Fibroblast of the aortic adventitia (primary cell): ENCODE data around the gene TCAP. TPM values are rescaled to one million over a fixed set of nuclear protein-coding genes. Genes with fewer than 3 reads are reported as not detected.
A peak's percentile ranks its signal among the peaks of the same experiment; 100 is the strongest.

Experiments
- DNase-seq: peaks from one replicate; pipeline ENCODE4 v3.0.0-alpha.2; 2010; ENCODE audit warnings: low read depth
- H3K4me3 ChIP-seq: 2 replicates; pipeline ENCODE4 v1.5.1; 2011; ENCODE audit warnings: low read depth, mild to moderate bottlenecking, control low read depth, low read length, moderate library complexity
- total RNA-seq: library from RNA; depleted of rRNA; stranded (reverse); fragments of >200 nt; gene quantifications from 2 replicates; pipeline ENCODE4 v1.2.3, GENCODE V29; 2012; ENCODE audit warnings: low replicate concordance
- TF ChIP-seq, protein P1 (sequence below): IDR thresholded peaks from 2 replicates; pipeline ENCODE4 v1.5.1; 2011; ENCODE audit warnings: mild to moderate bottlenecking, low read length, control low read depth, inconsistent platforms; ENCODE audit not compliant: insufficient read depth

Gene TCAP
- total RNA-seq, 1 donor, result 0.36 TPM

DNA sequence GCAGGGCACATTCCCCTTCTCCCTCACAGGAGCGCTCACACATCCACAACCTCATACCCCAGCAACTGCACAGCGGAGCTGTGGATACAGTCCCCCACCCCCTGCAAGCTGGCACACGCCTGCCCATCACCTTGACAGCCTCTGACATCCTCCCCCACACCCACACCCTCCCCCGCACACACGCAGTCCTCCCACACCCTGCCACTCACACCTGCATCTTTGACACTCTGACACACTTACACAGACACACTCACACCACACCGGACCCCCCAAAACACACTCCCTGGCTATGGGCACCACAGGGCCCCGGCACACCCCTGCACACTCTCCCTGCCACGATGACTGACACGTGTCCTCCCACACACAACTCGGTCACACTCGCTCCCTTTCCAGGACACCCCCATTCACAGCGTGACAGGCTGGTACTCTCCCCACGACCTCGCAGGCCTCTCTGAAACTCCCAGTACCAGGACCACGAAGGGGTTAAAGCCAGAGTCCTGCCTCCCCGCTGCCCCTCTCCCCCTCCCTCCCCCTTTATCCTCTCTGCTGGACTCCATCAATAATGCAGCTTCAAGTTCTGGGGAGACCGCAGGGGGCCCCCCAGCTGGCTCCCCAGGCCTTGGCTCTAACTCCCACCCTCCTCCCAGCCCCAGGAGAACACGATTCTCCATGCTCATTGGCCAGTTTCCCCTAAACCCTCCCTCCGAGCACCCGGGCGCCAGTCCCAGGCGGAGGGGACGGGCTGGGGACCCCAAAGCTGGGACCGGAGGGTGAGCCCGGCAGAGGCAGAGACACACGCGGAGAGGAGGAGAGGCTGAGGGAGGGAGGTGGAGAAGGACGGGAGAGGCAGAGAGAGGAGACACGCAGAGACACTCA is 38.7 kb upstream of the TCAP start, which contains the start of gene PPP1R1B:
TSS of gene PPP1R1B (plus strand) at position 782 of the 876 bp plus-strand sequence. CDS start 441 bp downstream, outside the sequence.
- peak within 1 kb of the TSS; percentile 49 for H3K4me3 ChIP-seq
- TF ChIP-seq, protein P1, sequence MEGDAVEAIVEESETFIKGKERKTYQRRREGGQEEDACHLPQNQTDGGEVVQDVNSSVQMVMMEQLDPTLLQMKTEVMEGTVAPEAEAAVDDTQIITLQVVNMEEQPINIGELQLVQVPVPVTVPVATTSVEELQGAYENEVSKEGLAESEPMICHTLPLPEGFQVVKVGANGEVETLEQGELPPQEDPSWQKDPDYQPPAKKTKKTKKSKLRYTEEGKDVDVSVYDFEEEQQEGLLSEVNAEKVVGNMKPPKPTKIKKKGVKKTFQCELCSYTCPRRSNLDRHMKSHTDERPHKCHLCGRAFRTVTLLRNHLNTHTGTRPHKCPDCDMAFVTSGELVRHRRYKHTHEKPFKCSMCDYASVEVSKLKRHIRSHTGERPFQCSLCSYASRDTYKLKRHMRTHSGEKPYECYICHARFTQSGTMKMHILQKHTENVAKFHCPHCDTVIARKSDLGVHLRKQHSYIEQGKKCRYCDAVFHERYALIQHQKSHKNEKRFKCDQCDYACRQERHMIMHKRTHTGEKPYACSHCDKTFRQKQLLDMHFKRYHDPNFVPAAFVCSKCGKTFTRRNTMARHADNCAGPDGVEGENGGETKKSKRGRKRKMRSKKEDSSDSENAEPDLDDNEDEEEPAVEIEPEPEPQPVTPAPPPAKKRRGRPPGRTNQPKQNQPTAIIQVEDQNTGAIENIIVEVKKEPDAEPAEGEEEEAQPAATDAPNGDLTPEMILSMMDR, result no peak
- no peak for DNase-seq

DNA sequence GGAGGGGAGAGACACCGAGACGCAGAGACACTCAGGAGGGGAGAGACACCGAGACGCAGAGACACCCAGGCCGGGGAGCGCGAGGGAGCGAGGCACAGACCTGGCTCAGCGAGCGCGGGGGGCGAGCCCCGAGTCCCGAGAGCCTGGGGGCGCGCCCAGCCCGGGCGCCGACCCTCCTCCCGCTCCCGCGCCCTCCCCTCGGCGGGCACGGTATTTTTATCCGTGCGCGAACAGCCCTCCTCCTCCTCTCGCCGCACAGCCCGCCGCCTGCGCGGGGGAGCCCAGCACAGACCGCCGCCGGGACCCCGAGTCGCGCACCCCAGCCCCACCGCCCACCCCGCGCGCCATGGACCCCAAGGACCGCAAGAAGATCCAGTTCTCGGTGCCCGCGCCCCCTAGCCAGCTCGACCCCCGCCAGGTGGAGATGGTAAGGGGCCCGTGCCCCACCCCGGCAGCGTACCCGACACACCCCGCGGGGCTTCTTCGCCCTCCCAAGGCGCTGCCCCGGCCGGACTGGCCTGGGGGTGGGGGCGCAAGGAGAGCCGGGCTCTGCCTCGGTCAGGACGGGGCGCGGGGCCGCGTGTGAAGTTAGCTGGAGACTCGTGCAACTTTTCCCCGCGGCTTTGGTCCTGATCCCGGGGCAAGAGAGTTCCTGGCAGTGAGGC is 38.0 kb upstream of the TCAP start:
- no peak for DNase-seq
- TF ChIP-seq, protein P1, result no peak
- peak overlapping the region; percentile 49 for H3K4me3 ChIP-seq

DNA sequence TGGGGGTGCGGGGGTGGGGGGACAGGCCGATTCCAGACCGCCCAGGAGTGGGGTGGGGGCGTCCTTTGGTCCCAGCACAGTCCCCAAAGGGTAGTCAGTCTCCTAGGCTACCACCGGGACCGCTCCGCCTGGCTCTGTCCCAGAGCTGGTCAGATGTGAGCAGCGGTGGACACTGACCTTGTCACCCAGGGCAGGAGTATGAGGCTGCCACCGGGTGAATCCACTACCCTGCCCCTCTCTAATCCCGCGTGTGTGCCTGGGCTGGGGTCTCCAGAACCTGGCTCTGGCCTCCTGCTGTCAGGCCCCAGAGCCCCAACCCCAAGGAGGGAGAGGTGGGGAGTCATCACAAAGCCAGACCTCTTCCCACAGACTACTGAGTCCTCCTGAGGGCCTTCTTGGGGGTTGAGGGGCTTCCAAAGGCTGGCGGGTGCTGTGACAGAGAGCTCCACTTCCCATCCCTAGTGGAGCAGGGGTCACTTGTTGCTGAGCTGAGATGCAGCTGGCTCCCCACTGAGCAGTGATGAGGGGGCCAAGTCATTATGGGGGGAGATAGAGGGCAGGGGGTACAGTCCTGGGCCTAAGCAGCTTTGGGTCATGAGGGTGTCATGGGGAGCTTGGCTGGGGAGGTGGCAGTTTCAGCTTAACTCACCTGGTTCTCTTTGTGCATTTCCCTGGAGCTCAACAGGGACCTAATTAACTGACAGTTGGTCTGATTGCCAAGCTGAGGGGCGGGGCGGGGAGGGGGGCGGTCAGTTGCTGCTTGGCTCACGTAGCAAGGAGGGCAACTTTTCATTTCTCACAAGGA is 37.2 kb upstream of the TCAP start:
- DNase-seq, result no peak
- TF ChIP-seq, protein P1, result no peak
- no peak overlapping the region for H3K4me3 ChIP-seq

DNA sequence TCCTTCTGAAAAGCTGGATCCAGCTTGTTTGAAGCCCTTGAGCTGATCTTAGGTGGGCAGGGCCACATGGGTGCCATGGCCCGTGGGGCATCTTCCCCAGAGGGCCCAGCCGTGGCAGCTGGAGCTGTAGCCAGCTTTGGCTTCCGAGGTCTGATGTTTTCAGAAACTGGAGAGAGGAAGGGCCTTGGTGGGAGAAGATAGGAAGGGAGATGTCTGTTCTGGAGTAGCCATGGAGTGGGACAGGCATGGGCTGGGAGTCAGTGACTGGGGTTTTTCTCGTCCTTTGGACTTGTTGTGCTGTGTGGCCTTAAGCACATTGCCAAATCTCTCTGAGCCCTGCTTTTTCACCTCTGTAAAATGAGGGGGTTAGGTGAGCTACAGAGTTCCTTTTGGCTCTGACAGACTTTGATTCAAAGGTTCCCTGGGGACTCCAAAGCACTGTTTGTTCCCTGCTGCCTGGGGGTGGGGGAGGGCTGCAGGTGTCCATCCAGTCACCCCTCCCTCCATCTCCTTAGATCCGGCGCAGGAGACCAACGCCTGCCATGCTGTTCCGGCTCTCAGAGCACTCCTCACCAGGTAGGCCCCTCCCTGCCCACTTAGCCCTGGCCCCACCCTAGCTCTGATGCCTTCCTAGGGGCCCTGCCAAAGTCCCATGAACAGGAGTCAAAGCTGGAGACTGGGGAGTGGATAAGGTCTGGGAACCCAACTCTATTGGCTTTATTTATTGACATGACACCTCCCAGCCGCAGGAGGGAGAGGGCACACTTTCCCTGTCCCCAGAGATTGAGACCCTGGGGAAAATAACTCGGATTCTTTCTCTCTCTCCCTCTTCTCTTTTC is 36.3 kb upstream of the TCAP start:
- no peak overlapping the region for H3K4me3 ChIP-seq
- TF ChIP-seq, protein P1, result no peak
- DNase-seq, result no peak

DNA sequence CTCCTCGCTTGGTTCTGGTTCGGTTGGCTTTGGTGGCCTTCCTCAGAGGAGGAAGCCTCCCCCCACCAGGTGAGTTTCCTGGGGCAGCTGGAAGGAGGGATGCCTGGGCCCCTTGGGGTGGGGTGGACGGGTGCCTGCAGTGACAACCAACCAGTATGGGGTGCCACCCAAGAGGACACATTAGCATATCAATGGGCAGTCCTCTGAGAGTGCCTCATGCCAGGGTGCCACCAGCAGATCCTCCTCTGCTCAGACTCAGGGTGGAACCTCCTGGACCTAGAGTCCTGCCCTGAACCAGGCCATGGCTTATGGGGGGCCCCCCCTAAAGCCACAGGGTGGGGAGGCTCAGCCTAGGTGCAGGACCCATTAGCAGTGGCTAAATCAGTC is 35.7 kb upstream of the TCAP start:
- TF ChIP-seq, protein P1, result no peak
- no peak for DNase-seq
- H3K4me3 ChIP-seq, result no peak overlapping the region

DNA sequence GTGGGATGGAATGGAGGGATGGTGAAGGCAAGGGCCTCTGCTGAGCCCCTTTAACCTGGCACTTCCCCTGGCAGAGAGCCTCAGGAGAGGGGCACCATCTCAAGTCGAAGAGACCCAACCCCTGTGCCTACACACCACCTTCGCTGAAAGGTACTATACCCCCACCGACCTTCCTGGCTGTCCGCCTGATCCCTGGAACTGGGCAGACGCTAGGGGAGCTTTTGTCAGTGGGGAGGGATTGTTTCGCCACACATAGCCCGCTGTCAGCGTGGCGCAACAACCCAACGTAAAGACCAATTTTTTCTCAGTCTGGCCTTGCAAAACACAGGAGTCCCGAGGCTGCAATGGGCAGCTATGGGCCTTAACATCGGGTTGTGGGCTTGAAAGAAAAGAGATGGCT is 35.3 kb upstream of the TCAP start:
- no peak overlapping the region for H3K4me3 ChIP-seq
- TF ChIP-seq, protein P1, result no peak
- no peak for DNase-seq
